Natural killer cell (primary cell): ENCODE results near the gene ASXL2. TPM values are rescaled to one million over a fixed set of nuclear protein-coding genes. Genes with fewer than 3 reads are reported as not detected.
A peak's percentile ranks its signal among the peaks of the same experiment; 100 is the strongest.

Experiments
- ATAC-seq, 3 donors: fragments of 150-1000 bp in 2 of 3; fragments of 200-7000 bp in 1 of 3; cut with Tn5 transposase; 1 replicate in 1 of 3; 2 replicates in 2 of 3; pipeline ENCODE4 v1.10.0; 2021; ENCODE audit warnings: mild to moderate bottlenecking in 2 of 3, moderate library complexity in 2 of 3
- DNase-seq, 2 donors: peaks; one replicate each; pipeline versions ENCODE4 v3.0.0 to v3.0.0-alpha.2; 2013 to 2021; ENCODE audit warnings: mixed read lengths in 1 of 2
- H3K27ac ChIP-seq: one replicate; pipeline ENCODE4 v1.5.1; 2013; ENCODE audit warnings: mild to moderate bottlenecking, low read length
- H3K27me3 ChIP-seq: one replicate; pipeline ENCODE4 v1.6.1; 2013; ENCODE audit warnings: low read length; ENCODE audit not compliant: control insufficient read depth, insufficient read depth
- H3K36me3 ChIP-seq: one replicate; pipeline ENCODE4 v1.6.1; 2013; ENCODE audit warnings: low read length; ENCODE audit not compliant: control insufficient read depth, insufficient read depth
- H3K4me1 ChIP-seq: one replicate; pipeline ENCODE4 v1.6.1; 2013; ENCODE audit warnings: low read length; ENCODE audit not compliant: control insufficient read depth, insufficient read depth
- H3K4me3 ChIP-seq: one replicate; pipeline ENCODE4 v1.5.1; 2013; ENCODE audit warnings: low read length
- H3K9me3 ChIP-seq: one replicate; pipeline ENCODE4 v1.6.1; 2013; ENCODE audit warnings: low read length; ENCODE audit not compliant: control insufficient read depth, insufficient read depth
- H3K27ac Mint-ChIP-seq, 2 donors: one replicate each; pipeline ENCODE4 v1.8.0; 2022; ENCODE audit warnings: mild to moderate bottlenecking in 2 of 2, mixed read lengths in 2 of 2, moderate library complexity in 1 of 2
- H3K27me3 Mint-ChIP-seq, 2 donors: one replicate each; pipeline ENCODE4 v1.8.0; 2022; ENCODE audit warnings: low read depth in 2 of 2, mixed read lengths in 2 of 2
- H3K36me3 Mint-ChIP-seq: one replicate; pipeline ENCODE4 v1.8.0; 2022; ENCODE audit warnings: mixed read lengths
- H3K4me1 Mint-ChIP-seq, 2 donors: one replicate each; pipeline ENCODE4 v1.8.0; 2022; ENCODE audit warnings: mixed read lengths in 2 of 2
- H3K4me3 Mint-ChIP-seq: one replicate; pipeline ENCODE4 v1.8.0; 2022; ENCODE audit warnings: mild to moderate bottlenecking, moderate library complexity, mixed read lengths
- H3K9me3 Mint-ChIP-seq, 2 donors: one replicate each; pipeline ENCODE4 v1.8.0; 2022; ENCODE audit warnings: mixed read lengths in 2 of 2
- CTCF ChIP-seq: fragments of 200-600 bp; IDR thresholded peaks from one replicate; pipeline ENCODE4 v1.8.0; 2022; ENCODE audit warnings: antibody characterized with exemption
- WGBS: methylation state at CpG from one replicate; pipeline ENCODE4 v1.1.7; 2013; ENCODE audit warnings: missing lambda C conversion rate; ENCODE audit not compliant: insufficient coverage; 5-methylcytosine and 5-hydroxymethylcytosine counted together
- intact Hi-C: fragments of 100-400 bp; cut with micrococcal nuclease; formaldehyde crosslinking; loops from one replicate; pipeline ENCODE4 v1.14.2; 2022
- total RNA-seq, 4 donors: library from RNA; stranded (reverse); fragments of 120-200 nt in 1 of 4; gene quantifications; one replicate each; pipeline versions ENCODE4 v1.2.3 to v1.2.4, GENCODE V29; 2013 to 2022

The ASXL2 gene
- total RNA-seq, 3 donors from 2014 or later (not counting 1 experiment from before 2014, with no cell fraction given), result 27.7 to 32.6 (median 27.8) TPM

DNA sequence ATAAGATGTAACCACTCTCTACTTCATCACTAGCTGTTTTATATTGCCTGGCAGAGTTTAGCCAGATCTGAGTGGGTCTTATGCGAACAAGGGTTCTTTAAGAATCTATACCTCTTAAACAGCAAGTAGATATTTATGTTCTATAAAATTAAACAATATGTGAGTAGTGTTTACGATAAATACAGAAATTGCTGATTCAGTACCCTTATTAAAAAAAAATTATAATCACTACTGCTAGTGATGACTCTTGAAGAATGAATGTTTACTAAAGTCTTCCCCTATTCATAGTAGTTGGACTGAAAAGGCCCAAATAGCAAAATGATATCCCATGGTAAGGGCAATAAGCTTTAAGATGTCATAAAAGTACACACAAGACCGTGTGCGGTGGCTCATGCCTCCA lies 106.2 kb downstream of the ASXL2 start:
- Mint-ChIP-seq H3K27ac (no peak overlapping the region), H3K4me3 (no peak overlapping the region), H3K36me3 (peaks cover 8% of the 10 kb centered on the region), H3K27me3 (no peaks in the 10 kb centered on the region), H3K9me3 (no peaks in the 10 kb centered on the region), H3K4me1 (no peaks in the 10 kb centered on the region)
- Histone ChIP-seq H3K4me1 (no peaks in the 10 kb centered on the region), H3K9me3 (no peaks in the 10 kb centered on the region), H3K36me3 (peaks cover 28% of the 10 kb centered on the region), H3K4me3 (no peak overlapping the region), H3K27ac (no peak overlapping the region), H3K27me3 (no peaks in the 10 kb centered on the region)
- DNase-seq, result no peak
- TF ChIP-seq CTCF, result no peak
- ATAC-seq, result no peak
- 95% methylated on average over 2 of the region's 4 CpGs for WGBS
- intact Hi-C loops, result no loop called here

DNA sequence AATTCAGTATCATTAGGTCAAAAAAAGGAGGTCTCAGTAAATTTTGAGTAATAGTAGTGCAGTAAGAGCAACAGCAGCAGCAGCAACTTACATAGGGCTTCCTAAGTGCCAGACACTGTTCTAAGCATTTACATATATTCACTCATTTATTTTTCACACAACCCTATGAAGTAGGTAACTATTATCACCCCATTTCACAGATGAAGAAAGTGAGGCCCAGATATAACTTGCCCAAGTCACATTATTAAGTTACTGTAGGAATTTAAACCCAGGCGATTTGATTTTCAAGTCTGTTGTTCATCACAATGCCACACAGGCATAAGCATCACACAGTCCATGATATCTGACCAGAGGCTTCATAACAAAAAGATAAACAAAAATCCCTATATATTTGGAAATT lies 114.7 kb downstream of the ASXL2 start:
- 100% methylated on average over 1 of the region's 1 CpG for WGBS
- H3K27me3 Mint-ChIP-seq, result no peaks in the 10 kb centered on the region
- DNase-seq (no peak), ATAC-seq (no peak)
- no peak overlapping the region for H3K4me3 ChIP-seq
- TF ChIP-seq CTCF, result no peak
- peak overlapping the region in 1 of 2 donors; percentile 45 for H3K27ac Mint-ChIP-seq
- no peaks in the 10 kb centered on the region for H3K9me3 Mint-ChIP-seq
- H3K4me1 ChIP-seq, result no peaks in the 10 kb centered on the region
- no peaks in the 10 kb centered on the region for H3K9me3 ChIP-seq
- no peaks in the 10 kb centered on the region for H3K4me1 Mint-ChIP-seq
- peaks cover 27% of the 10 kb centered on the region for H3K36me3 Mint-ChIP-seq
- peaks cover 45% of the 10 kb centered on the region for H3K36me3 ChIP-seq
- H3K4me3 Mint-ChIP-seq, result no peak overlapping the region
- H3K27ac ChIP-seq, result no peak overlapping the region
- no peaks in the 10 kb centered on the region for H3K27me3 ChIP-seq
- intact Hi-C loops, result no loop called here

DNA sequence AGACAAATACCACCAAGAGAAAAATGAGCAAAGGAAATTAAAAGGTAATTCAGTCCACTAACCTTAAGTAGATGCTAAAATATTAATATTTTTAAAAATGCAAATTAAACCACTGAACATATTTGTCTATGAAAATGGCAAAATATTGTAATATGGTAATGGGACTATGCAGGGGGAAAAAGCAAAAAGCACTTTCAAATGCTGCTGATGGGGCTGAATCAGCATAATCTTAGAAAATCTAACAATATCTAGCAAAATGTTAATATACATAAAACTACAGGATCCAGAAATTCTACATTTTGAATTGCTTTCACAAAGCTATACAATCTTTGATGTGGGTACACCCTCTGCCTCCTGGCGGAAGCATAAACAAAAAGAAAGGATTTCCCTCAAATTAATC lies 118.0 kb downstream of the ASXL2 start:
- no peaks in the 10 kb centered on the region for H3K9me3 Mint-ChIP-seq
- whole genome bisulfite sequencing, result 100% methylated on average over 1 of the region's 1 CpG
- no peak overlapping the region for H3K4me3 Mint-ChIP-seq
- H3K27me3 Mint-ChIP-seq, result no peaks in the 10 kb centered on the region
- TF ChIP-seq CTCF, result no peak
- ATAC-seq, result no peak
- DNase-seq, result no peak
- no peak overlapping the region for H3K4me3 ChIP-seq
- no peaks in the 10 kb centered on the region for H3K4me1 ChIP-seq
- H3K27ac Mint-ChIP-seq, result no peak overlapping the region
- no peak overlapping the region for H3K27ac ChIP-seq
- H3K9me3 ChIP-seq, result no peaks in the 10 kb centered on the region
- intact Hi-C loops, result no loop called here
- H3K36me3 Mint-ChIP-seq, result peaks cover 7% of the 10 kb centered on the region
- no peaks in the 10 kb centered on the region for H3K4me1 Mint-ChIP-seq
- no peaks in the 10 kb centered on the region for H3K27me3 ChIP-seq
- peaks cover 36% of the 10 kb centered on the region for H3K36me3 ChIP-seq

DNA sequence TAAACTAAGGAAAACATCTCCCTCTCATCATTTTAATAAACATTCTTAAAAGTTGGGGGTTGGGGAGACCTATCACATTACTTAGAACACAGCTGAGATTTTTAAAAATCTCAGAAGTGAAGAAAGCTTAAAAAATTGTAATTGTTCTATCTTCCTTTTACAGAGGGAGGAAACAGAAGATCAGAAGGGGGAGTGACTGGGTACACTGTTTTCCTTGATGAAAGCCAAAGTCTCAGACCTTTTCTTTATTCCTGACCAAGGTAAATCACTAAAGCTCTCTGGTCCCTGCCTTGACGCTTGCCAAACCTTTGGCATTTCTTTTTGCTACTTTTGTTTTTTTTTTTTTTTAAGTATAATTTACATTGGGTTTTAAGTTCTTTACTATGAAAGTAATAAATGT lies 119.9 kb downstream of the ASXL2 start:
- peaks cover 23% of the 10 kb centered on the region for H3K36me3 Mint-ChIP-seq
- Histone ChIP-seq H3K4me1 (no peaks in the 10 kb centered on the region), H3K27ac (no peak overlapping the region), H3K9me3 (no peaks in the 10 kb centered on the region), H3K4me3 (no peak overlapping the region), H3K36me3 (peaks cover 50% of the 10 kb centered on the region), H3K27me3 (no peaks in the 10 kb centered on the region)
- no peaks in the 10 kb centered on the region for H3K9me3 Mint-ChIP-seq
- intact Hi-C loops, result no loop called here
- no peak overlapping the region for H3K4me3 Mint-ChIP-seq
- H3K27ac Mint-ChIP-seq, result no peak overlapping the region
- DNase-seq (no peak), ATAC-seq (no peak)
- H3K27me3 Mint-ChIP-seq, result no peaks in the 10 kb centered on the region
- no peaks in the 10 kb centered on the region for H3K4me1 Mint-ChIP-seq
- TF ChIP-seq CTCF, result no peak
- WGBS, result no CpG with 5 or more reads among the region's 1 CpG
